K562 (cell line): ENCODE results near the gene AASDH. TPM values are rescaled to one million over a fixed set of nuclear protein-coding genes. Genes with fewer than 3 reads are reported as not detected.

Experiments
- ARID4B ChIP-seq: sonication (generic); formaldehyde crosslinking; IDR thresholded peaks from 2 replicates; pipeline ENCODE4 v1.8.0; 2022; ENCODE audit warnings: mild to moderate bottlenecking, missing genetic modification reagents
- CBX1 ChIP-seq: sonication (generic); IDR thresholded peaks from 2 replicates; pipeline ENCODE4 v1.6.1; 2016; ENCODE audit warnings: antibody characterized with exemption, low read depth, mild to moderate bottlenecking
- DMBX1 ChIP-seq: fragments of 250-450 bp; sonication (Bioruptor Pico); IDR thresholded peaks from 2 replicates; pipeline ENCODE4 v1.8.0; 2022; ENCODE audit warnings: inconsistent platforms, mild to moderate bottlenecking, moderate library complexity, borderline replicate concordance
- ELF4 ChIP-seq: fragments of 450-650 bp; formaldehyde crosslinking; IDR thresholded peaks from 2 replicates; pipeline ENCODE4 v1.4.0; 2022; ENCODE audit warnings: missing genetic modification characterization
- ETV6 ChIP-seq, 3 experiments: fragments of 150-350 bp in 1 of 3; sonication (generic) in 1 of 3; formaldehyde crosslinking in 1 of 3; IDR thresholded peaks; 2 replicates each; pipeline versions ENCODE4 v1.6.1 to v1.8.0; 2014 to 2022; ENCODE audit warnings: borderline replicate concordance in 2 of 3, low read depth in 2 of 3, antibody characterized with exemption in 1 of 3, low read length in 1 of 3, mild to moderate bottlenecking in 1 of 3, missing genetic modification reagents in 1 of 3
- FOXO4 ChIP-seq: fragments of 450-650 bp; formaldehyde crosslinking; IDR thresholded peaks from 2 replicates; pipeline ENCODE4 v1.4.0; 2020; ENCODE audit warnings: mild to moderate bottlenecking, moderate library complexity
- GATA2 ChIP-seq: sonication (generic); formaldehyde crosslinking; IDR thresholded peaks from 2 replicates; pipeline ENCODE4 v1.4.0; 2020; ENCODE audit warnings: mild to moderate bottlenecking, missing genetic modification reagents
- HNRNPLL ChIP-seq: fragments of 200-400 bp; formaldehyde crosslinking; IDR thresholded peaks from 2 replicates; pipeline ENCODE4 v1.6.1; 2017; ENCODE audit warnings: low read length, low read depth, mild to moderate bottlenecking; ENCODE audit not compliant: poor library complexity, severe bottlenecking
- IFI16 ChIP-seq: fragments of 250-450 bp; sonication (Bioruptor Pico); IDR thresholded peaks from 2 replicates; pipeline ENCODE4 v2.1.2; 2022; ENCODE audit warnings: mild to moderate bottlenecking, inconsistent platforms
- IRF9 ChIP-seq: fragments of 450-650 bp; IDR thresholded peaks from 2 replicates; pipeline ENCODE4 v1.6.1; 2016; ENCODE audit warnings: missing biosample characterization, missing genetic modification characterization
- KLF16 ChIP-seq: IDR thresholded peaks from 2 replicates; pipeline ENCODE4 v1.6.1; 2016; ENCODE audit warnings: antibody characterized with exemption
- MAFG ChIP-seq: fragments of 450-650 bp; conservative IDR thresholded peaks from 2 replicates; pipeline ENCODE4 v1.6.1; 2016; ENCODE audit warnings: missing genetic modification characterization, missing compliant biosample characterization
- NCOA4 ChIP-seq: fragments of 450-650 bp; IDR thresholded peaks from 2 replicates; pipeline ENCODE4 v1.6.1; 2018; ENCODE audit warnings: mild to moderate bottlenecking; ENCODE audit not compliant: partially characterized antibody
- PRMT5 ChIP-seq: sonication (generic); formaldehyde crosslinking; IDR thresholded peaks from 2 replicates; pipeline ENCODE4 v1.5.0; 2020; ENCODE audit warnings: missing genetic modification reagents
- THRAP3 ChIP-seq: fragments of 450-650 bp; IDR thresholded peaks from 2 replicates; pipeline ENCODE4 v1.6.1; 2016; ENCODE audit warnings: mild to moderate bottlenecking, inconsistent platforms, borderline replicate concordance
- ZBTB7A ChIP-seq: IDR thresholded peaks from 2 replicates; pipeline ENCODE4 v1.6.1; 2011; ENCODE audit warnings: low read depth, mild to moderate bottlenecking, low read length, moderate library complexity, borderline replicate concordance; ENCODE audit not compliant: control insufficient read depth
- ZBTB9 ChIP-seq: fragments of 450-650 bp; formaldehyde crosslinking; IDR thresholded peaks from 2 replicates; pipeline ENCODE4 v1.4.0; 2020; ENCODE audit warnings: mild to moderate bottlenecking, moderate library complexity
- ZC3H8 ChIP-seq: fragments of 450-650 bp; IDR thresholded peaks from 2 replicates; pipeline ENCODE4 v1.6.1; 2017
- polyA plus RNA-seq, 8 experiments: library from polyadenylated mRNA; depleted of rRNA in 4 of 8; stranded (reverse) in 5 of 8; unstranded in 3 of 8; fragments of >200 nt; fragmentation: Nextera tagmentation in 2 of 8; fragmentation: Illumina TruSeq in 1 of 8; extraction: Ambion mirVana in 2 of 8; extraction: Trizol in 1 of 8; gene quantifications; 2 replicates each; pipeline versions ENCODE4 v1.2.1 to v1.2.3, GENCODE V29; 2011 to 2014; ENCODE audit warnings: inconsistent platforms in 1 of 8, missing spikeins in 1 of 8
- total RNA-seq, 7 experiments: library from RNA; depleted of rRNA in 6 of 7; stranded (reverse); fragments of >200 nt in 6 of 7; fragmentation: Illumina TruSeq in 2 of 7; extraction: Trizol in 2 of 7; gene quantifications; 2 replicates each; pipeline versions ENCODE4 v1.2.1 to v1.2.3, GENCODE V29; 2011 to 2021; ENCODE audit warnings: low replicate concordance in 1 of 7

Gene AASDH
- total and polyA plus RNA-seq, 9 of the 15 experiments (the other 6 are each of a cell fraction or from before 2014, with no cell fraction given), result 8.6 to 29.7 (median 13.7) TPM

GRCh38 chr4:56387023-56388001, at the start of gene AASDH (continued):
- TF ChIP-seq DMBX1 (CRISPR knock-in tag) (no peak), ZBTB9 (CRISPR knock-in tag) (peak; percentile 61; the same call in 1 of the 2 replicates), ZBTB7A (no peak), PRMT5 (no peak), IFI16 (no peak), GATA2 (CRISPR knock-in tag) (0 out of 2 replicates have a peak, but pooled peaks have one; percentile 26), ELF4 (CRISPR knock-in tag) (no peak), ARID4B (peak; percentile 86), FOXO4 (CRISPR knock-in tag) (no peak), IRF9 (tag) (no peak; the same call in 1 of the 2 replicates), ZC3H8 (no peak; the same call in 1 of the 2 replicates), ETV6 (IDR thresholded peaks at IDR 0.05; ENCODE audit: borderline replicate concordance in 1 of 2, low read depth in 2 of 2, low read length in 1 of 2) (no peak; a peak in 1 of 4 replicates), ETV6 (CRISPR knock-in tag; IDR thresholded peaks at IDR 0.05; ENCODE audit: borderline replicate concordance) (no peak), HNRNPLL (peak; percentile 56), NCOA4 (no peak), CBX1 (peak; percentile 89), MAFG (no peak), KLF16 (no peak), THRAP3 (0 out of 2 replicates have a peak, but pooled peaks have one; percentile 41)
